Parathyroid adenoma (tissue), 2 donors: ENCODE results near the gene MAP3K7.

Source experiments
- H2AFZ ChIP-seq: fragments of 300-600 bp; sonication (generic); one replicate; pipeline ENCODE4 v1.7.0; 2017; ENCODE audit warnings: antibody characterized with exemption, mild to moderate bottlenecking
- H3K27ac ChIP-seq: fragments of 300-600 bp; sonication (generic); one replicate; pipeline ENCODE4 v1.7.0; 2017
- H3K27me3 ChIP-seq: fragments of 300-600 bp; sonication (generic); one replicate; pipeline ENCODE4 v1.7.0; 2017; ENCODE audit warnings: low read length; ENCODE audit not compliant: control insufficient read depth, insufficient read depth
- H3K36me3 ChIP-seq: fragments of 300-600 bp; sonication (generic); one replicate; pipeline ENCODE4 v1.7.0; 2017; ENCODE audit warnings: low read length; ENCODE audit not compliant: control insufficient read depth, insufficient read depth
- H3K4me1 ChIP-seq: fragments of 300-600 bp; sonication (generic); one replicate; pipeline ENCODE4 v1.7.0; 2017; ENCODE audit warnings: control low read depth
- H3K4me2 ChIP-seq: fragments of 300-600 bp; sonication (generic); one replicate; pipeline ENCODE4 v1.7.0; 2017; ENCODE audit warnings: low read length
- H3K4me3 ChIP-seq: fragments of 300-600 bp; sonication (generic); one replicate; pipeline ENCODE4 v1.7.0; 2017; ENCODE audit warnings: low read depth, low read length
- H3K79me2 ChIP-seq: fragments of 300-600 bp; sonication (generic); one replicate; pipeline ENCODE4 v1.7.0; 2017; ENCODE audit warnings: control low read depth
- H3K9ac ChIP-seq: fragments of 300-600 bp; sonication (generic); one replicate; pipeline ENCODE4 v1.7.0; 2017; ENCODE audit warnings: mild to moderate bottlenecking
- H3K9me3 ChIP-seq: fragments of 300-600 bp; sonication (generic); one replicate; pipeline ENCODE4 v1.7.0; 2017; ENCODE audit warnings: low read length; ENCODE audit not compliant: control insufficient read depth
- CTCF ChIP-seq: fragments of 300-600 bp; sonication (generic); IDR thresholded peaks from one replicate; pipeline ENCODE4 v1.7.0; 2017; ENCODE audit warnings: antibody characterized with exemption, mild to moderate bottlenecking
- donor health status: primary hyperparathyroidism.

The MAP3K7 gene

GRCh38 chr6:90611543-90612312 is 24.9 kb upstream of the MAP3K7 start:
- Histone ChIP-seq H3K4me1 (peaks cover 3% of the 10 kb centered on the region), H3K4me3 (peak overlapping the region; percentile 65), H3K9ac (no peak overlapping the region), H3K36me3 (no peaks in the 10 kb centered on the region), H3K27me3 (no peaks in the 10 kb centered on the region), H3K79me2 (no peaks in the 10 kb centered on the region), H3K4me2 (peak overlapping the region; percentile 92), H3K27ac (peak overlapping the region; percentile 42), H2AFZ (peak overlapping the region; percentile 89), H3K9me3 (no peaks in the 10 kb centered on the region)
- no peak for TF ChIP-seq CTCF

- H3K9ac ChIP-seq, result no peak overlapping the region
- H3K27ac ChIP-seq, result peak overlapping the region; percentile 43
- H3K4me1 ChIP-seq, result peaks cover 3% of the 10 kb centered on the region
- TF ChIP-seq CTCF, result no peak
- no peaks in the 10 kb centered on the region for H3K27me3 ChIP-seq
- peak overlapping the region; percentile 89 for H2AFZ ChIP-seq
- no peaks in the 10 kb centered on the region for H3K9me3 ChIP-seq
- peak overlapping the region; percentile 92 for H3K4me2 ChIP-seq
- no peaks in the 10 kb centered on the region for H3K79me2 ChIP-seq
- no peaks in the 10 kb centered on the region for H3K36me3 ChIP-seq
- H3K4me3 ChIP-seq, result peak overlapping the region; percentile 65
Measured at GRCh38 chr6:90610751-90611542, 24.1 kb upstream of the MAP3K7 start.

GRCh38 chr6:90610301-90610750 is 23.5 kb upstream of the MAP3K7 start:
- peak overlapping the region; percentile 92 for H3K4me2 ChIP-seq
- H3K27ac ChIP-seq, result peak overlapping the region; percentile 43
- H3K4me1 ChIP-seq, result peaks cover 3% of the 10 kb centered on the region
- H3K9me3 ChIP-seq, result no peaks in the 10 kb centered on the region
- H3K9ac ChIP-seq, result no peak overlapping the region
- H2AFZ ChIP-seq, result peak overlapping the region; percentile 89
- H3K36me3 ChIP-seq, result no peaks in the 10 kb centered on the region
- H3K4me3 ChIP-seq, result peak overlapping the region; percentile 65
- no peak for TF ChIP-seq CTCF
- H3K79me2 ChIP-seq, result no peaks in the 10 kb centered on the region
- H3K27me3 ChIP-seq, result no peaks in the 10 kb centered on the region

GRCh38 chr6:90605749-90606340 is 19.0 kb upstream of the MAP3K7 start:
- peaks cover 3% of the 10 kb centered on the region for H3K4me1 ChIP-seq
- no peak for TF ChIP-seq CTCF
- no peaks in the 10 kb centered on the region for H3K36me3 ChIP-seq
- H3K79me2 ChIP-seq, result no peaks in the 10 kb centered on the region
- no peak overlapping the region for H3K4me3 ChIP-seq
- H3K4me2 ChIP-seq, result no peak overlapping the region
- no peaks in the 10 kb centered on the region for H3K27me3 ChIP-seq
- H2AFZ ChIP-seq, result no peak overlapping the region
- no peaks in the 10 kb centered on the region for H3K9me3 ChIP-seq
- no peak overlapping the region for H3K9ac ChIP-seq
- no peak overlapping the region for H3K27ac ChIP-seq
